ENCODE results near the gene COL5A2.

Gene COL5A2

DNA sequence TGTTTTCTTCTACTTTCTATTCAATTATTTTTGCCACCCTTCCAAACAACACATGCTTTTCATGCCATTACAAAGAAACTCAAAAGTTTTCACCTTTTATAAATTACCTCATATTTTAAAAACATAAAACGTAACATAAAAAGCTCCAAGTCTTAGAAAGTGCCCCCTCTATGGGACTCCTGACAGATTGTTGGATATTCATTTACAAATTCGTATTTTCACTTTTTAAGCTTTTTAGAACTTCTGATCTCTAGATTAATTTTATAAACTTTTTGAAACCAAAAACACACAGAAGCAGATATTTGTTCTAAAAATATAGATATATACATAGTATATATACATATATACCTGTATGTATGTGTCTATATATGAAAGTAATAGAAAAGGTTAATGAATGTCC, 1.5 kb downstream of the COL5A2 start:
- DNase-seq = no peak

GRCh38 chr2:189177251-189177840, 2.2 kb downstream of the COL5A2 start:
- DNase-seq = no peak

GRCh38 chr2:189176516-189176915, 3.0 kb downstream of the COL5A2 start:
- no peak for DNase-seq

DNA sequence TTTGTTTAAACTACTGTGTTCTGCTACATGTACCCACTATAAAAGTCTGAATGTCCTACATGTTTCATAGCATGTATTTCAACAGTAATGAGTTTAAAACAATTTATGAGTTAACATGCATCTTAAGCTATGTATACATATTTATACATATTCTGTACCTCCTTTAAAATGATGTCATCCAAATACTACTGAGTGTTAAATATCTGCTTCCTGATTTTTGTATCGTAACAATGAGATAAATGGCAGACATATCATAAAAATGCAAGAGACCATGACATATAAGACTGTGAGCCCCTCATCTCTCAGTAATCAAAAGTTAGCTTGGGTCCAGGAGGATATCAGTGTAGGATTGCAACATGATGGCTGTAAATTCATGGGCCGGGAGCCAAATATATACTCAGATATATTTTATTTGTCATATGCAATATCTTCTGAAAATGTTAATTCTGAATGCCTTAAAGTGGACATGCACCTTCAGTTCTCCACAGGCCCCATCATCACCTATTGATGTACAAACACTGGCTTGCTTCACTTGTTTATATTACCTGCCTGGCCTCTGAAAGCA, 3.6 kb downstream of the COL5A2 start:
- no peak for DNase-seq

- DNase-seq = no peak
Observed at GRCh38 chr2:189171956-189172609, 7.5 kb downstream of the COL5A2 start.

GRCh38 chr2:189168856-189169499, 10.6 kb downstream of the COL5A2 start:
- DNase-seq = no peak

GRCh38 chr2:189165656-189166380, 13.7 kb downstream of the COL5A2 start:
- DNase-seq = no peak

- no peak for DNase-seq
Observed at GRCh38 chr2:189164746-189165145, 14.8 kb downstream of the COL5A2 start.

DNA sequence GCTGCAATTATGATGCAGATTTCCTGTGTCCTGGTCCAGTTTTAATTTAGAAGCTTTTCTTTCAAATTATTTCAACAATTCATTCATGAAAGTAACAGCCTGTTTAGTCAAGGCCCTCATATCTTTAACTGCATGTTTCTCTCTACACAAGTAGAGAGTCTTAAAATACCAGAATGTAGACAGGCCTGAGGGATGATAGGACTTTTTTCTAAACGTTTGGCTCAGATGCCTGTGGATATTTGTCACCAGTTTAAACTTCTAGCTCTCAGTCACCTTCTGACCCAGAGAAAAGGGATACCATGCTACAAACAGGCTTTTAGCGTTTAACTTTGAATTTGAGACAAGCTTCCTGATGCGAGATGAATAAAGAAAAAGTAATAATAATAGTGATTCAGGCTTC, 15.7 kb downstream of the COL5A2 start:
- no peak for DNase-seq

- no peak for DNase-seq
Observed at GRCh38 chr2:189162566-189162965, 17.0 kb downstream of the COL5A2 start.

DNA sequence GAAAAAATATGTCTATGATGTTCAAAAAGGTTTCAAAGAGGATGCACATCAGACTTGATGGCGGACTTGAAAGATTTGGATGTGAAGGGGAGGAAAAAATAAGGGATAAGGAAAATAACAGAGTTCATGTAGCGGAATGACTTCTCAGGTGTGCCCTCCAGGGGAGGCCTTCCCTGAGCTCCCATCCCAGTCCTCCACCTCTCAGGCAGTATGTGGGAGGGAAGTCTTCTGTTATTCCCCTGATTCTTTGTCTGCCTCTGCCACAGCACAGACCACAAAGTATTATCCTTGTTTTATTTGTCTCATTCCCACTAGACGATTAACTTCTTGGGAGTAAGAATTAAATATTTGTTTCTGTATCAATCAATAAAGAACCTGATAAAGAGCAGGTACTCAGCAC, 17.7 kb downstream of the COL5A2 start:
- no peak for DNase-seq

DNA sequence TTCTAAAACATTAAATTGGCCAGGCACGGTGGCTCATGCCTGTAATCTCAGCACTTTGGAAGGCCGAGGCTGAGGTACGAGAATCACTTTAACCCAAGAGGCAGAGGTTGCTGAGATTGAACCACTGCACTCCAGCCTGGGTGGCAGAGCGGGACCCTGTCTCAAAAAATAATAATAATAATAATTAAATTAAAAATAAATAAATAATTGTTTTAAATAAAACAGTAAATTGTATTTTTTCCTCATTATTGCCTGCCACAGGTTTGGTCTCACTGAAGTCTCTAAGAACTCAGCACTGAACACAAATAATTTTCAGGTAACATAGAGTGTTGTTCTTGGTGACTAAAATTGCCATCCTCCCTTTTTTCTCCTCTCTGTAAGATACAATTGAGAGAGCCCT, 19.8 kb downstream of the COL5A2 start:
- no peak for DNase-seq

DNA sequence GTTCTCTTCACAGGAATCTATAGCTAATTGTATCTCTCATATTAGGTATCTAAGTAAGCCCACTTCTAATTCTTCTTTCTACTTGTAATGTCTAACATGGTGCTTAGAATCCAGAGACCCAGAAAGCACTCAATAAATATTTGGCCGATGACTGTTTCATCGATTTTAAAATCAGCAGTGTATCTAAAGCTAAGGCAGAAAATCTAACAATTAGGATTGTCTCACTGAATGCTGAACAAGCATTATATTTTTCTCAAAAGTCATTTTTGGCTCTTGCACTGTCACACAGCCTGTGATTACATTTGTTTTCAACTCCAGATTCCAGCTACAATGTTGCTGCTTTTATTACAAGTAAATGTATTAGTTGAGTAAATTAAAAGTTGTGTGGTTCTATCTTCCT, 20.3 kb downstream of the COL5A2 start:
- no peak for DNase-seq

GRCh38 chr2:189157939-189158338, 21.6 kb downstream of the COL5A2 start:
- no peak for DNase-seq

DNA sequence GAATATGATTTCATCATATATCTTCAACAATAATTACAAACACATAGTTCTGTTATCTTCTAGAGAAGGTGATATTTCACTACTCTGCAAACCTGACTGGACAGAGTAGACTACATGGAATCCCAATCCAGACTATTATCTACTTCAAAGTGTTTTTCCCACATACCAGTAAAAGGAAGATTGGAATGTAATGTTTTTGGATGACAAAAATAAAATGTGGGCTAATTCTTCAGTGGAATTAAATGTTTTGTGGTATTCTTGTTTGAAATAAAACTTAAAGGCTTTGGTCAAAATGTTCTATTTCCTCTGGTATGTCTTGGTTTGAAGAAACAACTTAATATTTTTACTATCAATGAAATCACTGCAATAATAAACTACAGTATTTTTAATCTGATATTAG, 22.1 kb downstream of the COL5A2 start:
- no peak for DNase-seq

DNA sequence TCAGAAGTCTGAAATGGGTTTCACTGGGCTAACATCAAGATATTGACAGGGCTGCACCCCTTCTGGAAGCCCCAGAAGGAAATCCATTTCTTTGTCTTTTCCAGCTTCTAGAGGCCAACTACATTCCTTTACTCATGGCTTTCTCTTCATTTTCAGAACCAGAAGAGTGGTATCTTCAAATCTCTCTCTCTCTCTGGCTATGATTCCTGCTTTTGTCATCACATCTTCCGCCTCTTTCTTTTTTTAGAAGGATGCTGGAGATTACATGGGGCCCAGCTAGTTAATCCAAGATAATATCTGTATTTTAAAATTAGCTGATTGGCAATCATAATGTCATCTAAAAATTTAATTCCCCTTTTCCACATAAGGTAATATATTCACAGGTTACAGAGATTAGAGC, 23.8 kb downstream of the COL5A2 start:
- no peak for DNase-seq

- no peak for DNase-seq
Observed at GRCh38 chr2:189153619-189154018, 25.9 kb downstream of the COL5A2 start.

DNA sequence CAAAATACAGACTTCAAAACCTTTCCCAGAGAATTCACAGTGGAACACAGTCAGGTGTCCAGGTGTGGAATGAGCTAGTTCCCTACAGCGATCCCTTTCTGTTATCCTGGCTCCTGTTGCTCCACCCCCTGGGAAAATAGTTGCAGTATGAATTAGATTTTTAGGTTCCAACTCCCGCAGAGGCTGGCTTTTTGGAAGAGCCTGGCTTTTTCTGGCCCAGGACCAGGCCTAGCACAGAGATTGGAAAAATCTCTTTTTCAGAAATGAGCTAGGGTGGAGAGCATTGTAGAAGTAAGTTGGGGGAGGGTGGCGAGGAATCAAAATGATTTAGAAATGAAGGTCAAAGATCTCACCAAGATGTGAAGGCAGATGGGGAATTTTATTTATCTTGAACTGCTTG, 27.1 kb downstream of the COL5A2 start:
- DNase-seq = no peak

- DNase-seq = no peak
Observed at GRCh38 chr2:189151906-189152305, 27.7 kb downstream of the COL5A2 start.

DNA sequence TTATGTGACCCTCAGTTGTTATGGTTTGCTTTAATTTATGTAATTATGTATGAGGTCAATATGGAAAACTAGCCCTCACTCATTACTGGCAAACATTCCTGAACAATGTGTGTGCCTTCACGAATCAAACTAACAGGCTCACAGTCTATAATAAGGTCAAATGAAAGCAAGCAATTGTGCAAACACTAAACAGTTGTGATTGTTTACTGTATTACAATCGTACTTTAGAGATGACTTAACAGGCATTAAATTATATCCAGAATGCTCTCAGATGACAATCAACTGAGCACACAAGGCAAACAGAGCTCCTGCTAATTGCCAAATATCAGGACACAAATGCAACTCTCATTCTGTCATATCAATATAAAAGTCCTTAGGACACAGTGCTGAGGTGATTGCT, 29.5 kb downstream of the COL5A2 start:
- no peak for DNase-seq

DNA sequence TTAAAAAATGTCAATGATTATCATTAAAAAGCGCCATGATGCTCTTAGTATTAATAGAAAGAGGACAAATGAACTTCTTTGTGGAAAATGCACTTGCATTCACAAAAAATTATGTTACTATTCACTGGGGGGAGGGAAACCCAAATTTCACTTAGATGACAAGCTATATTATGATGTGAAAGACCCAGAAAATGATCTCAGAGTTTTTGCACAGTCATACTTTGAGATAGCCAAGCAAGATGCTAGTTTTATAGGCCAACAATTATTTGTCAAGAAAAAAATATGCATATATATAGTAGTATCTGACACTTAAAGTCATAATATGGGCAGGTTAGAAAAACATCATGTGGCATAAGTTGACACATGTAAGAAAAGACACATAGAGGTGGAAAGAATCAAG, 31.6 kb downstream of the COL5A2 start:
- no peak for DNase-seq

GRCh38 chr2:189147361-189147760, 32.2 kb downstream of the COL5A2 start:
- DNase-seq = no peak

- no peak for DNase-seq
Observed at GRCh38 chr2:189146553-189146952, 33.0 kb downstream of the COL5A2 start.

Data from hematopoietic multipotent progenitor cell treated with erythropoietin and hydrocortisone succinate and interleukin-3 and kit ligand, for 6 days (in vitro differentiated cells).